Hematopoietic multipotent progenitor cell (in vitro differentiated cells): ENCODE data around the gene MAL. TPM values are rescaled to one million over a fixed set of nuclear protein-coding genes. Genes with fewer than 3 reads are reported as not detected.

Source experiments
- DNase-seq, 3 donors: peaks; one replicate each; pipeline ENCODE4 v3.0.0-alpha.2; 2011 to 2015; ENCODE audit warnings: low read depth in 2 of 3, low spot score in 2 of 3
- total RNA-seq: library from RNA; depleted of rRNA; stranded (reverse); fragments of >200 nt; gene quantifications from one replicate; pipeline ENCODE4 v1.2.3, GENCODE V29; 2012

MAL gene
- 0.54 TPM for total RNA-seq

GRCh38 chr2:95025406-95026319 lies at the start of gene MAL:
Gene MAL (plus strand): TSS chr2:95025708. CDS start chr2:95025793, 85 bp downstream.
- DNase-seq = peak; percentile 24 to 41 (median 32)

GRCh38 chr2:94977826-94978225 lies 47.7 kb upstream of the MAL start:
- no peak for DNase-seq

GRCh38 chr2:94978917-94979316 lies 46.6 kb upstream of the MAL start:
- no peak for DNase-seq

- no peak for DNase-seq
Observed at GRCh38 chr2:94979406-94980375, 45.8 kb upstream of the MAL start.

- DNase-seq = no peak
Observed at GRCh38 chr2:94980406-94980805, 45.1 kb upstream of the MAL start.

- DNase-seq = no peak
Observed at GRCh38 chr2:94982156-94982555, 43.4 kb upstream of the MAL start.

GRCh38 chr2:94982675-94983074 lies 42.8 kb upstream of the MAL start:
- DNase-seq = no peak

- DNase-seq = no peak
Observed at GRCh38 chr2:94984964-94985575, 40.4 kb upstream of the MAL start.

- no peak for DNase-seq
Observed at GRCh38 chr2:94985636-94986035, 39.9 kb upstream of the MAL start.

- peak in 2 of 3 donors; percentile 41 to 77 for DNase-seq
Observed at GRCh38 chr2:94986392-94986963, 39.0 kb upstream of the MAL start.

GRCh38 chr2:94987074-94988020 lies 38.2 kb upstream of the MAL start:
- DNase-seq = peak in 1 of 3 donors; percentile 14

GRCh38 chr2:94990956-94991355 lies 34.6 kb upstream of the MAL start:
- DNase-seq = no peak

- no peak for DNase-seq
Observed at GRCh38 chr2:94992360-94992759, 33.1 kb upstream of the MAL start.

GRCh38 chr2:94993176-94994062 lies 32.1 kb upstream of the MAL start:
- no peak for DNase-seq

GRCh38 chr2:94994063-94994913 lies 31.2 kb upstream of the MAL start:
- no peak for DNase-seq

GRCh38 chr2:94994914-94995552 lies 30.5 kb upstream of the MAL start:
- no peak for DNase-seq
